Ishikawa (cell line): ENCODE measurements around the gene PDE4B.

Experiments
- CEBPB ChIP-seq: IDR thresholded peaks from 2 replicates; pipeline ENCODE4 v1.6.1; 2012
- CREB1 ChIP-seq: IDR thresholded peaks from 2 replicates; pipeline ENCODE4 v1.6.1; 2012; ENCODE audit warnings: low read depth
- EGR1 ChIP-seq: IDR thresholded peaks from 2 replicates; pipeline ENCODE4 v1.6.1; 2012
- EP300 ChIP-seq: IDR thresholded peaks from 2 replicates; pipeline ENCODE4 v1.6.1; 2012; ENCODE audit warnings: borderline replicate concordance
- FOXM1 ChIP-seq: IDR thresholded peaks from 2 replicates; pipeline ENCODE4 v1.6.1; 2012; ENCODE audit warnings: low read depth, borderline replicate concordance
- MAX ChIP-seq: IDR thresholded peaks from 2 replicates; pipeline ENCODE4 v1.6.1; 2012
- NFIC ChIP-seq: IDR thresholded peaks from 2 replicates; pipeline ENCODE4 v1.6.1; 2012
- RAD21 ChIP-seq: IDR thresholded peaks from 2 replicates; pipeline ENCODE4 v1.6.1; 2012; ENCODE audit warnings: low read depth
- TAF1 ChIP-seq: IDR thresholded peaks from 2 replicates; pipeline ENCODE4 v1.6.1; 2012; ENCODE audit warnings: low read depth, mild to moderate bottlenecking
- TCF12 ChIP-seq: IDR thresholded peaks from 2 replicates; pipeline ENCODE4 v1.6.1; 2012; ENCODE audit warnings: low read depth
- TEAD4 ChIP-seq: IDR thresholded peaks from 2 replicates; pipeline ENCODE4 v1.6.1; 2012
- USF1 ChIP-seq: IDR thresholded peaks from 2 replicates; pipeline ENCODE4 v1.6.1; 2012
- YY1 ChIP-seq: IDR thresholded peaks from 2 replicates; pipeline ENCODE4 v1.6.1; 2012; ENCODE audit warnings: low read depth
- ZBTB7A ChIP-seq: IDR thresholded peaks from 2 replicates; pipeline ENCODE4 v1.6.1; 2012; ENCODE audit warnings: low read depth
- TF ChIP-seq, protein P1 (sequence below): IDR thresholded peaks from 2 replicates; pipeline ENCODE4 v1.6.1; 2012; ENCODE audit warnings: low read depth, mild to moderate bottlenecking

Gene PDE4B

DNA sequence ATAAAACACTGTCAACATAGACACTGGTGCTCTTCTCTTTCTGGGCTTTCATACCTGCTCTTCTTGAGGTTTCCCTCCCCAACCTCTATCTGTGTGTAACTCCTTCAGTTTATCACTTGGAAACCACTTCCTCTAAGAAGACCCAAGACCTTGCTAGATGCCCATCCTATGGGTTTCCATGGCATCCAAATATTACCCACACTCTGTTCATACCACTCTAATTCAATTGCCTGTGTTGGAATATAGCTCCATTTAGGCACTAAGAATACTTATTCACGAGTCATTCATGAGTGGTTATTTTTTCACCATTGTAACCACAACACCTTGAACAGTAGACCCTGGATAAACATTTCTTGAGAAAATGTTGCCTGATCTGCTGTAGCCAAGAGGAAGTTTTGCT, 510.1 kb downstream of the PDE4B start:
- TF ChIP-seq TEAD4: no peak
- no peak for TF ChIP-seq TCF12
- no peak for TF ChIP-seq TAF1
- TF ChIP-seq EP300: no peak
- TF ChIP-seq, protein P1, sequence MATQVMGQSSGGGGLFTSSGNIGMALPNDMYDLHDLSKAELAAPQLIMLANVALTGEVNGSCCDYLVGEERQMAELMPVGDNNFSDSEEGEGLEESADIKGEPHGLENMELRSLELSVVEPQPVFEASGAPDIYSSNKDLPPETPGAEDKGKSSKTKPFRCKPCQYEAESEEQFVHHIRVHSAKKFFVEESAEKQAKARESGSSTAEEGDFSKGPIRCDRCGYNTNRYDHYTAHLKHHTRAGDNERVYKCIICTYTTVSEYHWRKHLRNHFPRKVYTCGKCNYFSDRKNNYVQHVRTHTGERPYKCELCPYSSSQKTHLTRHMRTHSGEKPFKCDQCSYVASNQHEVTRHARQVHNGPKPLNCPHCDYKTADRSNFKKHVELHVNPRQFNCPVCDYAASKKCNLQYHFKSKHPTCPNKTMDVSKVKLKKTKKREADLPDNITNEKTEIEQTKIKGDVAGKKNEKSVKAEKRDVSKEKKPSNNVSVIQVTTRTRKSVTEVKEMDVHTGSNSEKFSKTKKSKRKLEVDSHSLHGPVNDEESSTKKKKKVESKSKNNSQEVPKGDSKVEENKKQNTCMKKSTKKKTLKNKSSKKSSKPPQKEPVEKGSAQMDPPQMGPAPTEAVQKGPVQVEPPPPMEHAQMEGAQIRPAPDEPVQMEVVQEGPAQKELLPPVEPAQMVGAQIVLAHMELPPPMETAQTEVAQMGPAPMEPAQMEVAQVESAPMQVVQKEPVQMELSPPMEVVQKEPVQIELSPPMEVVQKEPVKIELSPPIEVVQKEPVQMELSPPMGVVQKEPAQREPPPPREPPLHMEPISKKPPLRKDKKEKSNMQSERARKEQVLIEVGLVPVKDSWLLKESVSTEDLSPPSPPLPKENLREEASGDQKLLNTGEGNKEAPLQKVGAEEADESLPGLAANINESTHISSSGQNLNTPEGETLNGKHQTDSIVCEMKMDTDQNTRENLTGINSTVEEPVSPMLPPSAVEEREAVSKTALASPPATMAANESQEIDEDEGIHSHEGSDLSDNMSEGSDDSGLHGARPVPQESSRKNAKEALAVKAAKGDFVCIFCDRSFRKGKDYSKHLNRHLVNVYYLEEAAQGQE: no peak
- TF ChIP-seq CREB1: no peak
- TF ChIP-seq FOXM1: no peak
- no peak for TF ChIP-seq NFIC
- TF ChIP-seq ZBTB7A: no peak
- TF ChIP-seq CEBPB: no peak

DNA sequence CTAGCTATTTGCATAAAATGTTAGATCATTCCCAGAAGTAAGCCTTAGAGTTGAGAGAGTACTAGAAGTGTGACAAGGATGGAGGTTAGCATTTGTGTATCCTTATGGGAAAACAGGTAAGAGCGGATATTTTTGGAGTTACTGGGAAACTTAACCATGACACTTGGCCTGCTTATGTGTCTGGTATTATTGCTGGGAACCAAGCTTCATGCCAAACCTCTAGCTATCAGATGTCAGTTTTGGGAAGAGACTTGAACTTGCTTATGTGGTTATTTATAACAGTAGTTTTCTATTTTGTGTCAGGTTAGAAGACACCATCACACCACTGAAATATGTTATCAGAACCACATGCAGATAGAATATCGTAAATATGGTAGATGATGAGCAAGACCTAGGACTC, 511.0 kb downstream of the PDE4B start:
- no peak for TF ChIP-seq EP300
- no peak for TF ChIP-seq NFIC
- no peak for TF ChIP-seq FOXM1
- TF ChIP-seq CREB1: no peak
- TF ChIP-seq RAD21: no peak
- no peak for TF ChIP-seq TEAD4
- TF ChIP-seq TCF12: no peak

- TF ChIP-seq CREB1: no peak
- TF ChIP-seq ZBTB7A: no peak
- TF ChIP-seq EP300: no peak
- no peak for TF ChIP-seq RAD21
- no peak for TF ChIP-seq TEAD4
- TF ChIP-seq YY1: no peak
- TF ChIP-seq MAX: no peak
- no peak for TF ChIP-seq EGR1
- no peak for TF ChIP-seq CEBPB
- no peak for TF ChIP-seq TCF12
- TF ChIP-seq, protein P1: no peak
- no peak for TF ChIP-seq NFIC
- TF ChIP-seq TAF1: no peak
- TF ChIP-seq USF1: no peak
- no peak for TF ChIP-seq FOXM1
These were observed 511.4 kb downstream of the PDE4B start for GRCh38 chr1:66304128-66304527.

- no peak for TF ChIP-seq YY1
- no peak for TF ChIP-seq FOXM1
- no peak for TF ChIP-seq TEAD4
- TF ChIP-seq RAD21: no peak
These were observed 513.2 kb downstream of the PDE4B start for GRCh38 chr1:66305927-66306326.

DNA sequence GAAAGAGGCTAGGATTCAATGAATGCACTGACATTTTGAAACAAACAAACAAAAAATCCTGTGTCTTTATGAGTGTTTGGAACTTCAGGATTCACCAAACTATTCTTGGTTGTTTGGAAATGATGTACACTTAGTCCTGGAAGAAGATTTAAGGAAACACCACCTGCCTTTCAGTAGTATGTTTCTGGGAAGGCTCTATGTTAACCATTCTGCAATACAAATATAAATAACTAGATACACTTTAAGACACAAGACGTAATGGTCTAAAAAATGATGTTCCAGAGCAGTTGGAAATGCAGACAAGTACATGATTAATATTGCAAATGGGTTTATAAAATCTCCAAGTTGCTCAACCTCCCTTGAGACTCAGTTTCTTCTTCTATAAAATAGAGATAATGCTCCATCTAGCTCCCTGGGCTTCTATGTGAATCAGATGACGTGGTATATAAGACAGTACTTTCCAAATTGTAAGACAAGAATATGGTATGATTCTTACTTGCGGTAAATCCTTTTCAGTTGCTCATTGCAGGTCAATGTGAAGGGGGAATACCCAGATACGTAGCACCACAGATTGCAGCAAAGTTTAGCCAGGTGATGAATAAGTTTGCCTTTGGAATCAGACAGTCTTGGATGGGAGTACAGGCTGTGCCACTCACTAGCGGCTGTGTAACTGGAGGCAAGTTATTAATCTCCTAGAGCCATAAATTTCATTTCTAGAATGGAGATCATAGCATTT, 516.5 kb downstream of the PDE4B start:
- TF ChIP-seq TCF12 (no peak), EP300 (no peak), USF1 (no peak), TEAD4 (no peak), MAX (no peak), EGR1 (no peak), RAD21 (no peak), NFIC (no peak), ZBTB7A (no peak), FOXM1 (no peak), TAF1 (no peak)
- TF ChIP-seq, protein P1: no peak
